GM18508 (cell line): Measurements from ENCODE around the gene PIGQ.

ENCODE experiments used
- ATAC-seq: cut with Tn5 transposase; IDR thresholded peaks from one replicate; pipeline ENCODE4 v1.9.1; 2021; ENCODE audit warnings: moderate number of reproducible peaks; ENCODE audit not compliant: insufficient read depth, unreplicated experiment

The PIGQ gene

GRCh38 chr16:625117-625976 lies 55.6 kb downstream of the PIGQ start:
- ATAC-seq: no peak

GRCh38 chr16:625977-626765 lies 56.4 kb downstream of the PIGQ start:
- no peak for ATAC-seq

- ATAC-seq: no peak
Measured at GRCh38 chr16:626787-627453, 57.2 kb downstream of the PIGQ start.

GRCh38 chr16:627454-628239 lies 57.9 kb downstream of the PIGQ start:
- ATAC-seq: no peak

- no peak for ATAC-seq
Measured at GRCh38 chr16:628321-629061, 58.7 kb downstream of the PIGQ start.

- ATAC-seq: no peak
Measured at GRCh38 chr16:629185-629832, 59.5 kb downstream of the PIGQ start.

GRCh38 chr16:629833-630248 lies 60.1 kb downstream of the PIGQ start:
- no peak for ATAC-seq

GRCh38 chr16:630249-630814 lies 60.6 kb downstream of the PIGQ start:
- ATAC-seq: no peak

- ATAC-seq: no peak
Measured at GRCh38 chr16:630815-631405, 61.1 kb downstream of the PIGQ start, which contains the start of gene WFIKKN1. Gene WFIKKN1, plus strand, starts transcription at chr16:630985. Its CDS starts 269 bp downstream, at chr16:631254.

GRCh38 chr16:631808-632358 lies 62.1 kb downstream of the PIGQ start:
- no peak for ATAC-seq

- ATAC-seq: no peak
Measured at GRCh38 chr16:632486-633335, 62.9 kb downstream of the PIGQ start.

GRCh38 chr16:633336-634050 lies 63.7 kb downstream of the PIGQ start:
- no peak for ATAC-seq
